ENCODE results near the gene HDAC11.

DNA sequence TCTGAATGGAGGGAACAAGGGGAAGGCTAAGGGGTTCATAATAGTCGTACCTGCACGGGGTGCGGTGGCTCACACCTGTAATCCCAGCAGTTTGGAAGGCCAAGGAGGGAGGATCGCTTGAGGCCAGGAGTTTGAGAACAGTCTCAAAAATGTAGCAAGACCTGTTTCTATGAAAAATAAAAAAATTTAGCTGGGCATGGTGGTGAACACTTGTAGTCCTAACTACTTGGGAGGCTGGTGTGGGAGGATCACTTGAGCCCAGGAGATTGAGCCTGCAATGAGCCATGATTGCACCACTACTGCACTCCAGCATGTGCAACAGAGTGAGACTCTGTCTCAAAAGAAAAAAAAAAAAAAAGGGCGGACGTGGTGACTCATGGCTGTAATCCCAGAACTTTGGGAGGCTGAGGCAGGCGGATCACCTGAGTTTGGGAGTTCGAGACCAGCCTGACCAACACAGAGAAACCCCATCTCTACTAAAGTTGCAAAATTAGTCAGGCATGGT lies 17.9 kb upstream of the HDAC11 start:
- no peak for TF ChIP-seq EZH2 (IDR thresholded peaks at IDR 0.05; ENCODE audit: borderline replicate concordance, low read depth, low read length, poor library complexity, severe bottlenecking)
- TF ChIP-seq, protein P1, sequence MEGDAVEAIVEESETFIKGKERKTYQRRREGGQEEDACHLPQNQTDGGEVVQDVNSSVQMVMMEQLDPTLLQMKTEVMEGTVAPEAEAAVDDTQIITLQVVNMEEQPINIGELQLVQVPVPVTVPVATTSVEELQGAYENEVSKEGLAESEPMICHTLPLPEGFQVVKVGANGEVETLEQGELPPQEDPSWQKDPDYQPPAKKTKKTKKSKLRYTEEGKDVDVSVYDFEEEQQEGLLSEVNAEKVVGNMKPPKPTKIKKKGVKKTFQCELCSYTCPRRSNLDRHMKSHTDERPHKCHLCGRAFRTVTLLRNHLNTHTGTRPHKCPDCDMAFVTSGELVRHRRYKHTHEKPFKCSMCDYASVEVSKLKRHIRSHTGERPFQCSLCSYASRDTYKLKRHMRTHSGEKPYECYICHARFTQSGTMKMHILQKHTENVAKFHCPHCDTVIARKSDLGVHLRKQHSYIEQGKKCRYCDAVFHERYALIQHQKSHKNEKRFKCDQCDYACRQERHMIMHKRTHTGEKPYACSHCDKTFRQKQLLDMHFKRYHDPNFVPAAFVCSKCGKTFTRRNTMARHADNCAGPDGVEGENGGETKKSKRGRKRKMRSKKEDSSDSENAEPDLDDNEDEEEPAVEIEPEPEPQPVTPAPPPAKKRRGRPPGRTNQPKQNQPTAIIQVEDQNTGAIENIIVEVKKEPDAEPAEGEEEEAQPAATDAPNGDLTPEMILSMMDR (conservative IDR thresholded peaks at IDR 0.05; ENCODE audit: low read depth, low read length) = no peak
